ENCODE results near the gene AMMECR1. TPM values are rescaled to one million over a fixed set of nuclear protein-coding genes. Genes with fewer than 3 reads are reported as not detected.

Gene AMMECR1
- total RNA-seq, 1 experiment from 2014 or later: 15.0 TPM

DNA sequence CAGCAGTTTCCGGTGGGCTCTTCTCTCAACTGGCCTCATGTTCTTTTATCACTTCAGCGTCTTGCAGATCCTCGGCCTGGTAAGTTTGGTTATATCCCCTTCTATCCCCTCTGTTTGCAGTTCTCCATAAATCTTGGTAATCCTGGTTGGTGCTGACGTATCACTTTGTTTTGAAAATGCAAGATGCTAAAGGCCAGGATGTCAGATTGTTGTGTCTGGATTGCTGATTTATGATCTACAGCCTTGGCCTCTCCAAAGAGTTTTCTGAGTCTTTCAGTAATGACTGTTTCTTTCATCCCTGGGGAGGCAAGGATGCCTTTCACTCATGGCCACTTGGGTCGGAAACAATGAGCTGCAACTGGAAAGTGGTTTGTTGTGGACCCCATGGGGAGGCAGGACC, 146.4 kb downstream of the AMMECR1 start:
- CTCF ChIA-PET: interaction anchor here (0.6 kb wide), 1 partner anchor 1265 kb away, joined by 4 read pairs; no protein-coding TSS in a partner anchor
- in situ Hi-C loops (cut with HindIII; ENCODE audit: low pct_unique_long_range_greater_than_20kb, low sequenced_read_pairs): no loop called here

DNA sequence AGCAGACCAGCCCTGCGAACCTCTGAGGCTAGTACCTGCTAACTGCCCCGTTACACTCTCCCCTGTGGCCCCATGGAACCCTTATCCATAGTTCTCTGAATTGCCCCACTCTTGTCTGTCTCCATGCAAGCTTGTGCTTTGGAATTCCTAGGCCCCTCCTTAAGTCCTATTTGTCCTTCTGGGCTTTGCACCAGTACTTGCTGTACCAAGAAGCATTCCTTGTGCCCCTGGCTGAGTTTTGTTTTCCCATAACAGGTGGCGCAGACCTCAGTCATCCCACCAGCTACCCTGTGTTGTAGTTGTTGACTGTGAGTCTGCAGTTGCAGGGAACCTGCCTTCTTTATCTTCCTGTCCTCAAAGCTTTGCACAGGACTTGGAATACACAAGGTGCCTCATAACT, 147.9 kb downstream of the AMMECR1 start:
- Histone ChIP-seq H3K9me3 (ENCODE audit: control insufficient read depth, insufficient read depth, low read depth, low read length) (no peaks in the 10 kb centered on the region), H3K36me3 (ENCODE audit: control insufficient read depth, insufficient read depth, low read length) (no peaks in the 10 kb centered on the region), H3K27ac (ENCODE audit: low read length) (no peak overlapping the region), H3K27me3 (ENCODE audit: control insufficient read depth, insufficient read depth, low read length) (no peaks in the 10 kb centered on the region), H3K4me1 (ENCODE audit: control insufficient read depth, insufficient read depth, low read length) (no peaks in the 10 kb centered on the region), H3K4me3 (ENCODE audit: low read depth in 2 of 2, low read length in 2 of 2) (no peak overlapping the region)
- ATAC-seq (no peak), DNase-seq (ENCODE audit: low read depth, low spot score) (no peak)
- ChIA-PET POLR2A (no interaction called here), CTCF (no interaction called here)
- in situ Hi-C loops (cut with HindIII; ENCODE audit: low pct_unique_long_range_greater_than_20kb, low sequenced_read_pairs) (no loop called here), intact Hi-C loops (cut with micrococcal nuclease; ENCODE audit: unreplicated experiment) (no loop called here)
- no TSS peak for BruUV-seq (replicated peaks)
- TF ChIP-seq, protein P1, sequence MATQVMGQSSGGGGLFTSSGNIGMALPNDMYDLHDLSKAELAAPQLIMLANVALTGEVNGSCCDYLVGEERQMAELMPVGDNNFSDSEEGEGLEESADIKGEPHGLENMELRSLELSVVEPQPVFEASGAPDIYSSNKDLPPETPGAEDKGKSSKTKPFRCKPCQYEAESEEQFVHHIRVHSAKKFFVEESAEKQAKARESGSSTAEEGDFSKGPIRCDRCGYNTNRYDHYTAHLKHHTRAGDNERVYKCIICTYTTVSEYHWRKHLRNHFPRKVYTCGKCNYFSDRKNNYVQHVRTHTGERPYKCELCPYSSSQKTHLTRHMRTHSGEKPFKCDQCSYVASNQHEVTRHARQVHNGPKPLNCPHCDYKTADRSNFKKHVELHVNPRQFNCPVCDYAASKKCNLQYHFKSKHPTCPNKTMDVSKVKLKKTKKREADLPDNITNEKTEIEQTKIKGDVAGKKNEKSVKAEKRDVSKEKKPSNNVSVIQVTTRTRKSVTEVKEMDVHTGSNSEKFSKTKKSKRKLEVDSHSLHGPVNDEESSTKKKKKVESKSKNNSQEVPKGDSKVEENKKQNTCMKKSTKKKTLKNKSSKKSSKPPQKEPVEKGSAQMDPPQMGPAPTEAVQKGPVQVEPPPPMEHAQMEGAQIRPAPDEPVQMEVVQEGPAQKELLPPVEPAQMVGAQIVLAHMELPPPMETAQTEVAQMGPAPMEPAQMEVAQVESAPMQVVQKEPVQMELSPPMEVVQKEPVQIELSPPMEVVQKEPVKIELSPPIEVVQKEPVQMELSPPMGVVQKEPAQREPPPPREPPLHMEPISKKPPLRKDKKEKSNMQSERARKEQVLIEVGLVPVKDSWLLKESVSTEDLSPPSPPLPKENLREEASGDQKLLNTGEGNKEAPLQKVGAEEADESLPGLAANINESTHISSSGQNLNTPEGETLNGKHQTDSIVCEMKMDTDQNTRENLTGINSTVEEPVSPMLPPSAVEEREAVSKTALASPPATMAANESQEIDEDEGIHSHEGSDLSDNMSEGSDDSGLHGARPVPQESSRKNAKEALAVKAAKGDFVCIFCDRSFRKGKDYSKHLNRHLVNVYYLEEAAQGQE (IDR thresholded peaks at IDR 0.05; ENCODE audit: insufficient read depth in 1 of 2, low read depth in 2 of 2, low read length in 1 of 2): no peak
- TF ChIP-seq POLR2AphosphoS5 (IDR thresholded peaks at IDR 0.05; ENCODE audit: low read depth, low read length): no peak
- TF ChIP-seq SIN3A (IDR thresholded peaks at IDR 0.05; ENCODE audit: borderline replicate concordance, insufficient read depth, low read depth, low read length): no peak
- TF ChIP-seq TCF7L2 (IDR thresholded peaks at IDR 0.05; ENCODE audit: low read depth, low read length): no peak

More for the DNA sequence above, 146.4 kb downstream of the AMMECR1 start:
- no peaks in the 10 kb centered on the region for H3K4me1 ChIP-seq (ENCODE audit: control insufficient read depth, insufficient read depth, low read length)
- no peaks in the 10 kb centered on the region for H3K27me3 ChIP-seq (ENCODE audit: control insufficient read depth, insufficient read depth, low read length)
- intact Hi-C loops (cut with micrococcal nuclease; ENCODE audit: unreplicated experiment): no loop called here
- POLR2A ChIA-PET: no interaction called here
- no peak overlapping the region for H3K4me3 ChIP-seq (ENCODE audit: low read depth in 2 of 2, low read length in 2 of 2)
- DNase-seq (ENCODE audit: low read depth, low spot score) (no peak), ATAC-seq (no peak)
- BruUV-seq (replicated peaks): no TSS peak
- H3K27ac ChIP-seq (ENCODE audit: low read length): no peak overlapping the region
- H3K36me3 ChIP-seq (ENCODE audit: control insufficient read depth, insufficient read depth, low read length): no peaks in the 10 kb centered on the region
- no peaks in the 10 kb centered on the region for H3K9me3 ChIP-seq (ENCODE audit: control insufficient read depth, insufficient read depth, low read depth, low read length)
- no peak for TF ChIP-seq POLR2AphosphoS5 (IDR thresholded peaks at IDR 0.05; ENCODE audit: low read depth, low read length)

DNA sequence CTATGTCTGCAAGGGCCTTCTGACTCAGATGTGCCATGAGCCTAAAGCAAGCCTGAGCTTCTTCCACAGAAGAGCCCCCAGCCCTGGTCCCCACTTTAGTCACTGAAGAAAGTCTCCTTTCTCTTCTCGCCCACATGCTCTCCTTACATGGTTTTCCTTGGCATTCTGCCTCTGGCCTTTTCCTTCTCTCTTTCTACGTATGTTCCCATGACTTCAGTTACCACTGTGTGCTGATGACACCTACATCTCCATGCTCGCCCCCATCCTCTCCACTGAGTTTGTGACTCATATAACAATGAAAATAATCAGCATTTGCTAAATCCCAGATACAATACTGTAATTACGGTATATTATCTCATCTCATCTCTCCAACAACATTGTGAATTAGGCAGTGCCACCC, 149.3 kb downstream of the AMMECR1 start:
- Histone ChIP-seq H3K27me3 (ENCODE audit: control insufficient read depth, insufficient read depth, low read length) (no peaks in the 10 kb centered on the region), H3K4me3 (ENCODE audit: low read depth in 2 of 2, low read length in 2 of 2) (no peak overlapping the region), H3K27ac (ENCODE audit: low read length) (no peak overlapping the region), H3K36me3 (ENCODE audit: control insufficient read depth, insufficient read depth, low read length) (no peaks in the 10 kb centered on the region), H3K9me3 (ENCODE audit: control insufficient read depth, insufficient read depth, low read depth, low read length) (no peaks in the 10 kb centered on the region), H3K4me1 (ENCODE audit: control insufficient read depth, insufficient read depth, low read length) (no peaks in the 10 kb centered on the region)
- ChIA-PET POLR2A (no interaction called here), CTCF (interaction anchor here (0.7 kb wide), 1 partner anchor 222 kb away, joined by 3 read pairs; no protein-coding TSS in a partner anchor)
- ATAC-seq: no peak
- intact Hi-C loops (cut with micrococcal nuclease; ENCODE audit: unreplicated experiment): no loop called here
- TF ChIP-seq POLR2AphosphoS5 (IDR thresholded peaks at IDR 0.05; ENCODE audit: low read depth, low read length) (no peak), TCF7L2 (IDR thresholded peaks at IDR 0.05; ENCODE audit: low read depth, low read length) (no peak), SIN3A (IDR thresholded peaks at IDR 0.05; ENCODE audit: borderline replicate concordance, insufficient read depth, low read depth, low read length) (no peak)
- TF ChIP-seq, protein P2, sequence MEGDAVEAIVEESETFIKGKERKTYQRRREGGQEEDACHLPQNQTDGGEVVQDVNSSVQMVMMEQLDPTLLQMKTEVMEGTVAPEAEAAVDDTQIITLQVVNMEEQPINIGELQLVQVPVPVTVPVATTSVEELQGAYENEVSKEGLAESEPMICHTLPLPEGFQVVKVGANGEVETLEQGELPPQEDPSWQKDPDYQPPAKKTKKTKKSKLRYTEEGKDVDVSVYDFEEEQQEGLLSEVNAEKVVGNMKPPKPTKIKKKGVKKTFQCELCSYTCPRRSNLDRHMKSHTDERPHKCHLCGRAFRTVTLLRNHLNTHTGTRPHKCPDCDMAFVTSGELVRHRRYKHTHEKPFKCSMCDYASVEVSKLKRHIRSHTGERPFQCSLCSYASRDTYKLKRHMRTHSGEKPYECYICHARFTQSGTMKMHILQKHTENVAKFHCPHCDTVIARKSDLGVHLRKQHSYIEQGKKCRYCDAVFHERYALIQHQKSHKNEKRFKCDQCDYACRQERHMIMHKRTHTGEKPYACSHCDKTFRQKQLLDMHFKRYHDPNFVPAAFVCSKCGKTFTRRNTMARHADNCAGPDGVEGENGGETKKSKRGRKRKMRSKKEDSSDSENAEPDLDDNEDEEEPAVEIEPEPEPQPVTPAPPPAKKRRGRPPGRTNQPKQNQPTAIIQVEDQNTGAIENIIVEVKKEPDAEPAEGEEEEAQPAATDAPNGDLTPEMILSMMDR (IDR thresholded peaks at IDR 0.05): no peak
- TF ChIP-seq, protein P1 (IDR thresholded peaks at IDR 0.05; ENCODE audit: insufficient read depth in 1 of 2, low read depth in 2 of 2, low read length in 1 of 2): no peak
- no peak for DNase-seq (ENCODE audit: low read depth, low spot score)
- in situ Hi-C loops (cut with HindIII; ENCODE audit: low pct_unique_long_range_greater_than_20kb, low sequenced_read_pairs): no loop called here
- no TSS peak for BruUV-seq (replicated peaks)

Measured in Panc1 (cell line).